Endothelial cell of umbilical vein (primary cell): ENCODE measurements around the gene YARS1. TPM values are rescaled to one million over a fixed set of nuclear protein-coding genes. Genes with fewer than 3 reads are reported as not detected.

Experiments
- BruUV-seq: library from RNA; stranded (reverse); fragments of 400-500 nt; replicated peaks from 2 replicates; lab custom pipeline; 2021; lab: Mats Ljungman, UMichigan
- CTCF ChIA-PET: fragments of 300-600, 350-600 bp; sonication (Branson Sonifier 250); formaldehyde crosslinking; loops from one replicate; lab custom pipeline; 2021; ENCODE audit warnings: antibody characterized with exemption, inconsistent platforms; lab: Charles Lee
- POLR2A ChIA-PET: fragments of 300-600, 350-600 bp; sonication (Branson Sonifier 250); formaldehyde crosslinking; loops from one replicate; lab custom pipeline; 2021; ENCODE audit warnings: antibody characterized with exemption, inconsistent platforms; lab: Charles Lee
- DNase-seq: peaks from one replicate; pipeline ENCODE4 v3.0.0-alpha.2; 2011; ENCODE audit warnings: low read depth, low spot score
- FAIRE-seq: peaks from 2 replicates; lab custom pipeline; 2011; peaks lifted over from hg19 to GRCh38; lab: Jason Lieb, UNC
- H2AFZ ChIP-seq: 2 replicates; pipeline ENCODE4 v1.6.0; 2012; ENCODE audit warnings: low read depth, low read length, control low read depth, inconsistent platforms
- H3K27ac ChIP-seq: 2 replicates; pipeline ENCODE4 v1.5.1; 2011; ENCODE audit warnings: low read depth, mild to moderate bottlenecking, control low read depth, low read length, moderate library complexity; ENCODE audit not compliant: insufficient read depth
- H3K27me3 ChIP-seq, 2 experiments: 2 replicates each; pipeline versions ENCODE4 v1.6.0 to v1.6.1; 2011; ENCODE audit warnings: low read length in 2 of 2, mixed read lengths in 1 of 2; ENCODE audit not compliant: control insufficient read depth in 2 of 2, insufficient read depth in 2 of 2
- H3K36me3 ChIP-seq, 2 experiments: 2 replicates in 1 of 2; 3 replicates in 1 of 2; pipeline ENCODE4 v1.5.1; 2011; ENCODE audit warnings: low read length in 2 of 2, mild to moderate bottlenecking in 1 of 2, moderate library complexity in 1 of 2; ENCODE audit not compliant: control insufficient read depth in 2 of 2, insufficient read depth in 2 of 2; ENCODE audit errors: extremely low read depth in 1 of 2
- H3K4me1 ChIP-seq: 3 replicates; pipeline ENCODE4 v1.5.1; 2011; ENCODE audit warnings: mild to moderate bottlenecking, low read length; ENCODE audit not compliant: control insufficient read depth, insufficient read depth; ENCODE audit errors: extremely low read depth
- H3K4me2 ChIP-seq: 2 replicates; pipeline ENCODE4 v1.6.1; 2011; ENCODE audit warnings: low read length, control low read depth, mixed read lengths; ENCODE audit not compliant: insufficient read depth
- H3K4me3 ChIP-seq, 3 experiments: fragments of 200-600 bp in 1 of 3; sonication (generic), shearing (Covaris generic) in 1 of 3; replicated peaks in 1 of 3; 2 replicates each; pipeline ENCODE4 v1.5.1; 2011 to 2016; ENCODE audit warnings: control low read depth in 3 of 3, low read length in 3 of 3, mild to moderate bottlenecking in 2 of 3, inconsistent platforms in 1 of 3, low read depth in 1 of 3, moderate library complexity in 1 of 3; ENCODE audit not compliant: insufficient read depth in 1 of 3
- H3K79me2 ChIP-seq: 2 replicates; pipeline ENCODE4 v1.6.0; 2012; ENCODE audit warnings: low read length, inconsistent platforms; ENCODE audit not compliant: control insufficient read depth, insufficient read depth
- H3K9ac ChIP-seq: replicated peaks from 2 replicates; pipeline ENCODE3; 2011; ENCODE audit warnings: low read length, control low read depth; ENCODE audit not compliant: insufficient read depth; ENCODE audit errors: extremely low read depth
- H3K9me1 ChIP-seq: replicated peaks from 3 replicates; pipeline ENCODE4 v1.6.0; 2011; ENCODE audit warnings: mild to moderate bottlenecking, low read length; ENCODE audit not compliant: control insufficient read depth, insufficient read depth; ENCODE audit errors: extremely low read depth
- H3K9me3 ChIP-seq: replicated peaks from 2 replicates; pipeline ENCODE4 v1.5.1; 2012; ENCODE audit warnings: low read length, inconsistent platforms; ENCODE audit not compliant: control insufficient read depth, insufficient read depth
- H4K20me1 ChIP-seq: replicated peaks from 2 replicates; pipeline ENCODE3; 2011; ENCODE audit warnings: mild to moderate bottlenecking, low read length; ENCODE audit not compliant: control insufficient read depth, insufficient read depth; ENCODE audit errors: extremely low read depth
- CTCF ChIP-seq, 2 donors: IDR thresholded peaks; 1 replicate in 1 of 2; 2 replicates in 1 of 2; pipeline ENCODE4 v1.5.1; 2011; ENCODE audit warnings: low read length in 2 of 2, mild to moderate bottlenecking in 2 of 2, moderate library complexity in 2 of 2, control low read depth in 1 of 2, inconsistent platforms in 1 of 2, low read depth in 1 of 2; ENCODE audit not compliant: insufficient read depth in 1 of 2; ENCODE audit errors: extremely low read depth in 1 of 2
- EZH2 ChIP-seq: IDR thresholded peaks from 2 replicates; pipeline ENCODE4 v1.6.1; 2012; ENCODE audit warnings: borderline replicate concordance, low read depth, mild to moderate bottlenecking, moderate library complexity, low read length, inconsistent platforms; ENCODE audit not compliant: severe bottlenecking
- MAX ChIP-seq: IDR thresholded peaks from 2 replicates; pipeline ENCODE4 v1.6.1; 2011; ENCODE audit not compliant: insufficient read depth, insufficient read length
- POLR2AphosphoS5 ChIP-seq: IDR thresholded peaks from 2 replicates; pipeline ENCODE4 v1.6.1; 2012; ENCODE audit warnings: low read depth, mild to moderate bottlenecking, control low read depth, low read length, moderate library complexity; ENCODE audit not compliant: insufficient read depth
- dilution Hi-C: fragments of 300-500 bp; cut with MboI; formaldehyde crosslinking; loops from one replicate; pipeline ENCODE4 v1.15.0; 2019; ENCODE audit warnings: low sequenced_read_pairs; ENCODE audit not compliant: extremely low pct_ligation_motif_present
- intact Hi-C: fragments of 100-400 bp; cut with micrococcal nuclease; formaldehyde crosslinking; loops from one replicate; pipeline ENCODE4 v1.10.0; 2022
- polyA plus RNA-seq, 4 experiments: library from polyadenylated mRNA; depleted of rRNA in 3 of 4; stranded (reverse) in 3 of 4; unstranded in 1 of 4; fragments of >200 nt; gene quantifications; 2 replicates each; pipeline versions ENCODE4 v1.2.1 to v1.2.3, GENCODE V29; 2011 to 2012; ENCODE audit warnings: missing spikeins in 1 of 4
- total RNA-seq: library from RNA; stranded (reverse); gene quantifications from 2 replicates; pipeline ENCODE4 v1.2.3, GENCODE V29; 2021

Gene YARS1
- total and polyA plus RNA-seq, 2 donors (not counting 3 experiments of a cell fraction or from before 2014, with no cell fraction given): 38.2 to 144 TPM

- H3K9me1 ChIP-seq: no peaks in the 10 kb centered on the region
- peak overlapping the region; percentile 63 to 78 (median 64) for H3K4me3 ChIP-seq
- H2AFZ ChIP-seq: peak overlapping the region; percentile 84
- TF ChIP-seq MAX: no peak
- peak; percentile 31 for TF ChIP-seq EZH2
- TF ChIP-seq POLR2AphosphoS5: no peak
- TF ChIP-seq CTCF (IDR thresholded peaks at IDR 0.05; ENCODE audit: extremely low read depth in 1 of 2, insufficient read depth in 1 of 2, low read depth in 1 of 2, low read length in 2 of 2): peak; percentile 46 to 56
- FAIRE-seq (no peak), DNase-seq (no peak)
- no peak overlapping the region for H3K27ac ChIP-seq
- no peaks in the 10 kb centered on the region for H4K20me1 ChIP-seq
- peaks cover 16% of the 10 kb centered on the region for H3K4me1 ChIP-seq
- CTCF ChIA-PET: interaction anchor here (1.1 to 2.1 kb wide), 4 partner anchors 27 to 34 kb away, joined by 4 to 22 read pairs (median 10); no protein-coding TSS in a partner anchor
- H3K9me3 ChIP-seq: no peaks in the 10 kb centered on the region
- dilution Hi-C loops (no loop called here), intact Hi-C loops (loop anchor here (1.0 to 2.0 kb wide), 3 partner anchors 17 to 33 kb away; no protein-coding TSS in a partner anchor)
- H3K4me2 ChIP-seq: peak overlapping the region; percentile 45
- H3K9ac ChIP-seq: peak overlapping the region; percentile 43
- POLR2A ChIA-PET: no interaction called here
- no peaks in the 10 kb centered on the region for H3K36me3 ChIP-seq
- BruUV-seq: no TSS peak
- H3K27me3 ChIP-seq: no peaks in the 10 kb centered on the region
- H3K79me2 ChIP-seq: no peaks in the 10 kb centered on the region
These were observed 75.6 kb downstream of the YARS1 start for GRCh38 chr1:32741413-32742198.
